HT-29 (cell line): ENCODE data around the gene NDUFS7. TPM values are rescaled to one million over a fixed set of nuclear protein-coding genes. Genes with fewer than 3 reads are reported as not detected.

ENCODE experiments used
- DNase-seq: peaks from one replicate; pipeline ENCODE4 v3.0.0-alpha.2; 2015; ENCODE audit warnings: low spot score
- total RNA-seq: library from RNA; depleted of rRNA; stranded (reverse); fragments of >200 nt; shearing (Covaris generic); gene quantifications from 2 replicates; pipeline ENCODE4 v1.2.3, GENCODE V29; 2014

NDUFS7 gene
- total RNA-seq, 1 experiment from 2014 or later, result 133 TPM

- DNase-seq, result peak; percentile 10
These were observed 16.8 kb downstream of the NDUFS7 start for GRCh38 chr19:1400281-1401137.

DNA sequence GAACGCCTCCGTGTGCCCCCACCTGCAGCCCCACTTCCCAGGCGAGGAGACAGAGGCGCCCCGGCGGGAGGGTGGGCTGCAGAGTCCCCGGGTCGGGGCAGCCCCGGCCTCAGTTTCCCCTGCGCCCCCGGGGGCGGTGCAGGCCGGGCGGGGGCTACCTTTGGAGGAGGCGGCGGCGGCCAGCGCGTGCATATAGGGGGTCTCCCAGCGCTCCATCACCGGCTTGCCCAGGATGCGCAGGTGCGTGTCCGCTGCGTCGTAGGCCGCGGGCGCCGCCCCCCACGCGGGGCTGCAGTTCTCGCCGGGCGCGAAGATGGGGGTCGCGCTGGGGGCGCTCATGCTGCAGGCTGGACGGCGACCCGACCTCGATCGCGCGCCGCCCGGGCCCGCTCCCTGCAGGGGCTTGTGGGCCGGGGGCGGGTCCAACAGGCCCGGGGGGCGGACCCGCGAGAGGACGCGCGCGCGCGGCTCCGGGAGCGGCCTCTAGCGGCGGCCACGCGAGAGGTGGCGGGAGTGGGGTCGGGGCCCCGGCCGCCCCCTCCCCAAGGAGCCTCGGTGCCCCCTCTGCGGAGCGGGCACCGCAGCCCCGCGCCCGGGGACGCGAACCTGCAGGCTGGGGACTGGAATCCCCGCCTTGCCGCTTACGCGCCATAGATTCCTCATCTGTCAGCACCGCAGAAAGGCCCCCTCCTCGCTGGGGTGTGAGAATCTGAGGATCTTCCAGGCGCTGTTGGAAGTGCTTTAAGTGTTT, 17.6 kb downstream of the NDUFS7 start, which contains the start of gene GAMT:
Gene GAMT (minus strand): TSS at position 405 of the 751 bp plus-strand sequence. CDS start 66 bp downstream, at position 339.
- no peak for DNase-seq

- no peak for DNase-seq
These were observed 18.1 kb downstream of the NDUFS7 start for GRCh38 chr19:1401889-1402217.

DNA sequence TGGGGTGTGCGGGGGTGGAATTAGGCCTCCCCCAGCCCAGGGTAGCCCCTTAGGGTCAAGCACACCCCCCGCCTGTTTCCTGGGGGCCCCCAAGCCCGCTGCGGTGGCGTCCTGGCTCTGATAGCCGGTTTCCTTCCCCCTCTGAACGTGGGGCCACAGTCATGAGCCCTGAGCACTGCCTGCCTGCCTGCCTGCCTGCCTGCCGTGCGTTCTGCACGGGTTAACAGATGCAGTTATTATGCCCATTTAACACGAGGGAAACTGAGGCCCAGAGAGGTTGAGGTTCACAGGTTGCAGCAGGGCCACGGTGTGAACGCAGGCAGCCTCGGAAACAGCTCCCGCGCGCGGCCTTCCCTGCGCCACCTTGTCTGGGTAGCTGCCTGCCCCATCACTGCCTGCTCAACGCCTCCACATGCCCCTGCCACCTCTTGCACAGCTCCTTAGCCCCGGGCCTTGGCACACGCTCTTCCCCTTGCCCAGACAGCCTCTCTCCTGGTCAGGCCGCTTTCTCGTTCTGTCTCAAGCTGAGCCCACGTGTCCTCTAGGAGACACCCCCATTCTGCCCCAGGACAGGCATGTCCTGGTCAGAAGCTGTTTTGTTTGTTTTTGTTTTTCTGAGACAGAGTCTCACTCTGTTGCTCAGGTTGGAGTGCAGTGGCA, 18.8 kb downstream of the NDUFS7 start:
- DNase-seq, result no peak

GRCh38 chr19:1406774-1407527, 23.2 kb downstream of the NDUFS7 start:
- peak; percentile 91 for DNase-seq

DNA sequence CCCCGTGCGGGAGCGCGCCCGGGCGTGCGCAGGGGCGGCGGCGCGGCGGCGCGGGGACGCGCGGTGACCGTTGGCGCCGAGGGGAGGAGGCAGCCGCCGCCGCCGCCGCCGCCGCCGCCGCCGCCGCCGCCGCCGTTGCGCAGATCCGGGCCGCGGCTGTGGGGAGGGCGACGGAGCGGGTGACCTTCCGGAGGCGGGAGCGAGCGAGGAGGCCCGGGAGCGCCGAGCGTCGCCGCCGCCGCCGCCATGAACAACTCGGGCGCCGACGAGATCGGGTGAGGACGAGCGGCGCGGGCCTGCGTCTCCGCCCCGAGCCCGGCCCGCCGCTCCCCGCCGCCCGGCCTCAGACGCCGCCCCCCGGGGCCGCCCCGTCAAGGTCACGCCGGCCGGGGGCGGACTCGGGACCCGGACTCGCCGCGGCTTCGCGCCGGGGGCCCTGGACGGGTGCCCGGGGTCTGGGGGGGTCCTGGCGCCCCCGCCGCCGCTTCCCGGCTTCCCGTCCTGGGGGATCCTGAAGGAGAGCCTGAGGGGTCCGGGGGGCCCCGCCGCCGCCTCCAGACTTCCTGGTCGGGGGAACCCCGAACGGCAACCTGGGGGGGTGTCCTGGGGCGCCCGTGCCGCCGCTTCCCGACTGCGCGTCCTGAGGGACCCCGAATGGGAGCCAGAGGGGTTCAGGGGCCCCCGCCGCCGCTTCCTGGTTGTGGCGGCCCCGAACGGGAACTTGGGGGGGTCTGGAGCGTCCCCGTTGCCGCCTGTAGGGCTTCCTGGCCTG, 24.0 kb downstream of the NDUFS7 start, which contains the start of gene DAZAP1:
Gene DAZAP1 (plus strand): TSS at position 59 of the 772 bp plus-strand sequence. CDS start 188 bp downstream, at position 247.
- DNase-seq, result no peak

- peak; percentile 38 for DNase-seq
These were observed 24.8 kb downstream of the NDUFS7 start for GRCh38 chr19:1408300-1409203.

- no peak for DNase-seq
These were observed 25.7 kb downstream of the NDUFS7 start for GRCh38 chr19:1409204-1410005.

GRCh38 chr19:1410136-1410786, 26.6 kb downstream of the NDUFS7 start:
- DNase-seq, result no peak

GRCh38 chr19:1410789-1411188, 27.1 kb downstream of the NDUFS7 start:
- no peak for DNase-seq

DNA sequence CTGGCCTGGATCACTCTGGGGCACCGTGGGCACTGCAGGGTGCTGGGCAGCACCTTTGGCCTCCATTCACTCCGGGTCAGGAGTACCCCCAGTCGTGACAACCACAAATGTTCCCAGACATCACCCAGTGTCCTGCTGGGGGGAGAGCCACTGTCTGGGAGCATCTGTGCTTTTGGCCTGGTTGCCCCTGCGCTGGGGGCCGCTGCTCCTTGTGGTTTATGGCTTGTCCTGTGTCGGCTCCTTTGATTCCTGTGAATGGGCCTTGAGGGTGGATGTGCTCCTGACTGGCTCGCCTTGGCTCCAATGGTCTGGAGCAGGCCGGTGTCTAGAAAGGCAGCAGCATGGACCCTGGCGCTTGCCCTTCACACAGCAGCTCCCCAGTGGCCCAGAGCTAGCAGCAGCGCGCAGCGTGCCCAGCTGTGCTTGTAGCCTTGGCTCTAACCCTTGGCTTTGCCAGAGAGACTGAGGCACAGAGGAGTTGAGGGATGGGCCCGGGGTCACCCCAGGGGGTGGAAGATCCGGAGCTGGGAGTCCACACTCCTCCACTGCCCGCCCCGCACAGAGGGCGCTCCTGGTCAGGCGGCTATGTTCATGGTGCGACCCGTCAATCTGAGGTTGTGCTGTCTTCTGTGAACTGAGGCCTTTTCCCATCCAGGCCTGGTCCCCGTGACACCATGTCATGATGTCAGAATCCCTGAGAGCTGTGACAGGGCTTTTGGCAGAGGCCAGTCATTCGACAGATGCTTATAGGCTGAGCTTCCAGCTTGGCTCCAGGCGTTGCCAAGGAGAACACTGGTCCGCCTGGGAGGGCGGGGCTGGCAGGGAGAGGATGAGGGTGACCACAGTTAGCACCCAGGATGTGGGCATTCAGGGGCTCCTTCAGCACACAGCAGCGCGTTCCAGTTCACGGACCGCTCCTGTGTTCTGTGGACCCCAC, 27.8 kb downstream of the NDUFS7 start:
- peak; percentile 25 for DNase-seq

- no peak for DNase-seq
These were observed 28.7 kb downstream of the NDUFS7 start for GRCh38 chr19:1412323-1412923.

DNA sequence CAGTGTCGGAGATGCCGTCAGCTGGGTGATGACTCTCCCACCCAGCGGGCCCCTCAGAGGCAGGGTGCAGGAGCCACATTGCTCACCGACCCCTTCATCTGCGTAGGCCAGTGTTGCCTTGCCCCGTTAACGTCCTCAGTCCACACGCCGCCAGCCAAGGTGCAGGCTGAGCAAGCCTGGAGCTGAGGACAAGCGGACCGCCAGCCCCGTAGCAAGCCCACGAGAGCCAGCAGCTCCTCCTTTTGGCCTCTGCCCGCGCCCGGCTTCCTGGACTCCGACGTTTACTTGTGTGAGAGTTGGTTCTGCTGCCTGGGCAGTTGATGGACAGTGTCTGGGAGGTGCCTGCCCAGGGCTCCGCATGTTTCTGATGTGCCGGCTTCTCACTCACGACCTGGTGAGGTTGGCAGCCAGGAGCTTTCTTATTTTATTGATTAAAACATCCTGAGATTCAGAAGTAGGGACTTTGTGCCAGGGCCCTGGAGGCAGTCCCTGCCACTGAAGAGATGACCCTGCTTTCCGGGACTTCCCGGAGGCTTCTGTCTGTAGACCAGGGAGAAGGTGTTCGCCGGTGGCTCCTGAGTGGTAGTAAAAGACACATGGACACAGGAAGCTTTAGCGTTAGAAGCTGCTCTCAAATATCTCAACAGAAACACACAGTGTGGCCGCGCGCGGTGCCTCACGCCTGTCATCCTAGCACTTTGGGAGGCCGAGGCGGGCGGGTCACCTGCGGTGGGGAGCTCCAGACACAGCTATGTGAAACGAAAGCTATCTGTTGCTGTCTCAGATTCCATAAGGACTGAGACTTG, 29.5 kb downstream of the NDUFS7 start:
- DNase-seq, result no peak

DNA sequence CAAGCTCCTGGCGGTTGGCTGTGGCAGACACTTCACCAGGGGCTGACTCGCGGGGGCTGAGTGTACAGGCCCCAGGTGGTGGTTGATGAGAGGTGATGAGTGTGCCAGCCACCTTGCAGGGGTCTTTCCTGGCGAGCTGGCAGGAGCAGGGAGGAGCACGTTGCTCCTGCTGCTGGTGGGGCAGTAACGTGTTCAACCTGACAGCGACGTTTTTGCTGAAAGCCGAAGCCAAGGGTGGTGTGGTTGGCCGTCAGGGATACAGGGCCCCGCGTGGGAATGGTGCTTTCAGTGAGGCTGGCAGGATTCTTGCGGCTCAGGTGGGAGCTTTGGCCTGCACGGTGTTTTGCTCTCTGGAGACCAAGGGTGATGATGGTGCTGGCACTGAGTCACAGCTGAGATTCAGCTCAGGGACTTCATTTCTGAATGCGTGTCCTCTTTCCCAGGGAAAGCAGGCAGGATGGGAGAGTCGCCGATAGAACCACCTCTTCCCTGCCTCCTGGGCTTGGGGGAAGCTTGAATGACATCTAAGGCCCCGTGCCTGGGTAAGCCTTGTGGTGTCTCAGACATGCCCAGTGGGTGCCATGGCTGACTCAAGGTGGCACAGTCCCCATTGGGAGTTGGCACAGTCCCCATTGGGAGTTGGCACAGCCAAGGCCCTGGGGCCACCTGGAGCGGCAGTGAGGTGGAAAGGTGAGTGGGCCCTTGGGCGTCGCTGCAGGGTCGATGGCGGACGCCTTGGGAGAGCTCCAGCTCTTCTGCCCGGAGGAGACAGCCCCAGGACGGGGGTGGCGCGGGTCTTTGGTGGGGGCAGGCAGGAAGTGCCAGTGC, 32.5 kb downstream of the NDUFS7 start:
- no peak for DNase-seq

DNA sequence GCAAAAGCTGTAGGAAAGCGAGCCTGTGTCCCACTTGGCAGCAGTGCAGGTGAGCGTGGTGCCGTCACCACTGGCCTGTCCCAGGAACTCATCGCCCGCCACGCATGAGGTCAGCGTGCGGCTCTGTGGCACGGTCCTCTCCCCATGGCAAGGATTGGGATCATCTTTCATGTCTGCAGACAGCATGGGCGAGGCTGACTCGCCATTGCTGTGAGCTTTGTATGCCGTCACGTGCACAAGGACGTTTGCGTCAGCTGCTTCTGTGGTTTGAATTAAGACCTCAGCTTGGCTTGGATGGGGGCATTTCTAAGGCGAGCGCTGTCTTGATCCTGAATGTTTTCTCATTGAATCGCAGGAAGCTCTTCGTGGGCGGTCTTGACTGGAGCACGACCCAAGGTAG, 33.4 kb downstream of the NDUFS7 start:
- no peak for DNase-seq
